SU-DHL-6 (cell line): ENCODE measurements around the gene NKAIN1.

ENCODE experiments used
- EZH2phosphoT487 ChIP-seq: fragments of 200-600 bp; sonication (generic), shearing (Covaris generic); conservative IDR thresholded peaks from 2 replicates; pipeline ENCODE4 v1.6.1; 2018; ENCODE audit warnings: mild to moderate bottlenecking, antibody characterized with exemption, low read length, moderate library complexity, mixed read lengths
- TF ChIP-seq, protein P1 (sequence below): fragments of 200-600 bp; sonication (generic); IDR thresholded peaks from one replicate; pipeline ENCODE4 v1.5.1; 2017; ENCODE audit warnings: antibody characterized with exemption, mild to moderate bottlenecking, low read length, moderate library complexity; ENCODE audit not compliant: insufficient read depth, poor library complexity, severe bottlenecking

DNA sequence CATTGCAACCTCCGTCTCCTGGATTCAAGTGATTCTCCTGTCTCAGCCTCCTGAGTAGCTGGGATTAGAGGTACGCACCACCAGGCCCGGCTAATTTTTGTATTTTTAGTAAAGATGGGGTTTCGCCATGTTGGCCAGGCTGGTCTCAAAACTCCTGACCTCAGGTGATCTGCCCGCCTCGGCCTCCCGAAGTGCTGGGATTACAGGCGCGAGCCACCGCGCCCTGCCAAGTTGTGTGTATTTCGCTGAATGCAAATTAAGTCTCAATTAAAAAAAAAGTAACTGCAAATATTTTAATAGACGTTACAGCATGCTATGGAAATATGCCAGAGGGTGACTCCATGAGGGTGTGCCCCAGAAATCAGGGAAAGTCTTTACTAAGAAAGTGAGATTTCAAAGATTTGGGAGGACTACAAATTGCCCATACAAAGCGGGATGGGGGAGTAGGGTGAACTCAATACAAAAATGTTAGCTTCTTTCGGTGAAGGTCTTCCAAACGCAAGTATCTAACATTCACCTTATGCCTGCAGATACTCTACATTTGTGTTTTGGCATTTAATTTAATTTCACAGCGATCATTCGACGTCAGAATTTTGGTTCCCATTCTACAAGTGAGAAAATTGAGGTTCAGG, 85.6 kb downstream of the NKAIN1 start:
- TF ChIP-seq, protein P1, sequence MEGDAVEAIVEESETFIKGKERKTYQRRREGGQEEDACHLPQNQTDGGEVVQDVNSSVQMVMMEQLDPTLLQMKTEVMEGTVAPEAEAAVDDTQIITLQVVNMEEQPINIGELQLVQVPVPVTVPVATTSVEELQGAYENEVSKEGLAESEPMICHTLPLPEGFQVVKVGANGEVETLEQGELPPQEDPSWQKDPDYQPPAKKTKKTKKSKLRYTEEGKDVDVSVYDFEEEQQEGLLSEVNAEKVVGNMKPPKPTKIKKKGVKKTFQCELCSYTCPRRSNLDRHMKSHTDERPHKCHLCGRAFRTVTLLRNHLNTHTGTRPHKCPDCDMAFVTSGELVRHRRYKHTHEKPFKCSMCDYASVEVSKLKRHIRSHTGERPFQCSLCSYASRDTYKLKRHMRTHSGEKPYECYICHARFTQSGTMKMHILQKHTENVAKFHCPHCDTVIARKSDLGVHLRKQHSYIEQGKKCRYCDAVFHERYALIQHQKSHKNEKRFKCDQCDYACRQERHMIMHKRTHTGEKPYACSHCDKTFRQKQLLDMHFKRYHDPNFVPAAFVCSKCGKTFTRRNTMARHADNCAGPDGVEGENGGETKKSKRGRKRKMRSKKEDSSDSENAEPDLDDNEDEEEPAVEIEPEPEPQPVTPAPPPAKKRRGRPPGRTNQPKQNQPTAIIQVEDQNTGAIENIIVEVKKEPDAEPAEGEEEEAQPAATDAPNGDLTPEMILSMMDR, result no peak
- no peak for TF ChIP-seq EZH2phosphoT487
